OCI-LY3 (cell line): ENCODE results near the gene ZNF654.

ENCODE experiments used
- CTCF ChIP-seq: fragments of 200-600, 300-600 bp; sonication (generic); IDR thresholded peaks from 2 replicates; pipeline ENCODE4 v1.5.1; 2014; ENCODE audit warnings: antibody characterized with exemption, low read length, low read depth
- EZH2phosphoT487 ChIP-seq: fragments of 200-600 bp; shearing (Covaris generic); IDR thresholded peaks from 2 replicates; pipeline ENCODE4 v1.6.1; 2018; ENCODE audit warnings: antibody characterized with exemption, mixed run types, low read depth

- TF ChIP-seq CTCF (no peak), EZH2phosphoT487 (no peak)
These were observed 25.0 kb downstream of the ZNF654 start for GRCh38 chr3:88084097-88084501.
